Panc1 (cell line): ENCODE data around the gene FCRL2. TPM values are rescaled to one million over a fixed set of nuclear protein-coding genes. Genes with fewer than 3 reads are reported as not detected.

ENCODE experiments used
- ATAC-seq: fragments of 200-7000 bp; cut with Tn5 transposase; 2 replicates; pipeline ENCODE4 v1.9.1; 2020; ENCODE audit warnings: mild to moderate bottlenecking, moderate library complexity
- BruUV-seq: library from RNA; stranded (reverse); fragments of 400-500 nt; replicated peaks from 2 replicates; lab custom pipeline; 2021; lab: Mats Ljungman, UMichigan
- CTCF ChIA-PET: fragments of 300-600 bp; sonication (Branson Sonifier 250); formaldehyde crosslinking; loops from one replicate; lab custom pipeline; 2022; ENCODE audit warnings: antibody characterized with exemption; lab: Charles Lee
- POLR2A ChIA-PET: fragments of 300-600 bp; sonication (Branson Sonifier 250); formaldehyde crosslinking; loops from one replicate; lab custom pipeline; 2022; ENCODE audit warnings: antibody characterized with exemption; lab: Charles Lee
- DNase-seq: peaks from one replicate; pipeline ENCODE4 v3.0.0-alpha.2; 2010; ENCODE audit warnings: low read depth, low spot score
- H3K27ac ChIP-seq: 2 replicates; pipeline ENCODE4 v1.5.1; 2011; ENCODE audit warnings: mild to moderate bottlenecking, low read length, inconsistent platforms
- H3K27me3 ChIP-seq: fragments of 200-500 bp; sonication (Bioruptor generic); 2 replicates; pipeline ENCODE4 v1.6.0; 2014; ENCODE audit warnings: low read length, inconsistent platforms; ENCODE audit not compliant: control insufficient read depth, insufficient read depth
- H3K36me3 ChIP-seq: fragments of 200-500 bp; sonication (Bioruptor generic); 2 replicates; pipeline ENCODE4 v1.5.1; 2014; ENCODE audit warnings: inconsistent platforms, mild to moderate bottlenecking, low read length, moderate library complexity; ENCODE audit not compliant: control insufficient read depth, insufficient read depth
- H3K4me1 ChIP-seq: 2 replicates; pipeline ENCODE4 v1.5.1; 2011; ENCODE audit warnings: inconsistent platforms, mild to moderate bottlenecking, low read length, moderate library complexity; ENCODE audit not compliant: control insufficient read depth, insufficient read depth
- H3K4me3 ChIP-seq, 2 experiments: 2 replicates each; pipeline ENCODE4 v1.5.1; 2011 to 2012; ENCODE audit warnings: low read depth in 2 of 2, low read length in 2 of 2, mild to moderate bottlenecking in 2 of 2, inconsistent platforms in 1 of 2, moderate library complexity in 1 of 2
- H3K9me3 ChIP-seq: fragments of 200-500 bp; sonication (Bioruptor generic); 2 replicates; pipeline ENCODE4 v1.5.1; 2014; ENCODE audit warnings: low read depth, mild to moderate bottlenecking, inconsistent platforms, low read length, moderate library complexity; ENCODE audit not compliant: control insufficient read depth, insufficient read depth
- POLR2AphosphoS5 ChIP-seq: IDR thresholded peaks from 2 replicates; pipeline ENCODE4 v1.6.1; 2012; ENCODE audit warnings: mild to moderate bottlenecking, low read depth, low read length, moderate library complexity
- SIN3A ChIP-seq: IDR thresholded peaks from 2 replicates; pipeline ENCODE4 v1.6.1; 2012; ENCODE audit warnings: low read depth, mild to moderate bottlenecking, low read length, moderate library complexity, borderline replicate concordance; ENCODE audit not compliant: insufficient read depth
- TCF7L2 ChIP-seq: IDR thresholded peaks from 2 replicates; pipeline ENCODE4 v1.6.1; 2011; ENCODE audit warnings: mild to moderate bottlenecking, low read depth, low read length, inconsistent platforms
- in situ Hi-C: cut with HindIII; loops from 2 replicates; pipeline ENCODE4 v1.10.0; 2016; ENCODE audit warnings: low sequenced_read_pairs, low pct_unique_long_range_greater_than_20kb
- intact Hi-C: fragments of 100-400 bp; cut with micrococcal nuclease; formaldehyde crosslinking; loops from one replicate; pipeline ENCODE4 v1.10.0; 2022; ENCODE audit not compliant: unreplicated experiment
- total RNA-seq: library from RNA; stranded (reverse); gene quantifications from one replicate; pipeline ENCODE4 v1.2.1, GENCODE V29; 2021; ENCODE audit not compliant: unreplicated experiment
- TF ChIP-seq, protein P1 (sequence below): fragments of 450-650 bp; IDR thresholded peaks from 2 replicates; pipeline ENCODE4 v1.5.1; 2017; ENCODE audit warnings: mild to moderate bottlenecking
- TF ChIP-seq, protein P2 (sequence below), 2 experiments: IDR thresholded peaks; 2 replicates each; pipeline ENCODE4 v1.6.1; 2011 to 2012; ENCODE audit warnings: low read depth in 2 of 2, control low read depth in 1 of 2, low read length in 1 of 2, mild to moderate bottlenecking in 1 of 2, moderate library complexity in 1 of 2; ENCODE audit not compliant: insufficient read depth in 1 of 2

FCRL2 gene
- total RNA-seq, 1 experiment from 2014 or later, result not detected

DNA sequence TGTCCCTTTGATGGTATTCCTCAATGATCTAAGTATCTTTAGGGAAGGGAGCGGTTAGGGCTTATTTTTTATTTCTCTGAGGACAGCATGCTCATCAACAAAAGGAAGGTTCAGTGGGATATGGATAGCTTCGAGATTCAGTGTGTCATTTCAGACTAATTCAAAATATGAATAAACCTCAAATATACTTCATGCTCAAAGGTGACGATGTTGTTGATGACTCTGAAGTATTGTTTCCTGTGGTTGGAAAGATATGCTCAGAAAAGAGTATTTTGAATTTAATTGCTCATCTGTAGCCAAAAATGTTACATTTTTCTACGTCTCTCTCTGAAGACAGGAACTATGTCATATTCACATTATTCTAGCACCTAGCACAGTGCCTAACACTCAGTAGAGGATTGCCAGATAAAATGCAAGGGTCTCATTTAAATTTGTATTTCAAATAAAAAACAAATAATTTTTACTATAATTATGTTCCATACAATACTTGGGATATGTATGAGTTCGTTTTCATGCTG, 74.6 kb downstream of the FCRL2 start:
- no TSS peak for BruUV-seq
- no peak for ATAC-seq
- no peak overlapping the region for H3K4me3 ChIP-seq
- H3K27me3 ChIP-seq, result peaks cover 5% of the 10 kb centered on the region
- no peak overlapping the region for H3K27ac ChIP-seq
- ChIA-PET CTCF (no interaction called here), POLR2A (no interaction called here)
- intact Hi-C loops (no loop called here), in situ Hi-C loops (no loop called here)
- TF ChIP-seq, protein P1, sequence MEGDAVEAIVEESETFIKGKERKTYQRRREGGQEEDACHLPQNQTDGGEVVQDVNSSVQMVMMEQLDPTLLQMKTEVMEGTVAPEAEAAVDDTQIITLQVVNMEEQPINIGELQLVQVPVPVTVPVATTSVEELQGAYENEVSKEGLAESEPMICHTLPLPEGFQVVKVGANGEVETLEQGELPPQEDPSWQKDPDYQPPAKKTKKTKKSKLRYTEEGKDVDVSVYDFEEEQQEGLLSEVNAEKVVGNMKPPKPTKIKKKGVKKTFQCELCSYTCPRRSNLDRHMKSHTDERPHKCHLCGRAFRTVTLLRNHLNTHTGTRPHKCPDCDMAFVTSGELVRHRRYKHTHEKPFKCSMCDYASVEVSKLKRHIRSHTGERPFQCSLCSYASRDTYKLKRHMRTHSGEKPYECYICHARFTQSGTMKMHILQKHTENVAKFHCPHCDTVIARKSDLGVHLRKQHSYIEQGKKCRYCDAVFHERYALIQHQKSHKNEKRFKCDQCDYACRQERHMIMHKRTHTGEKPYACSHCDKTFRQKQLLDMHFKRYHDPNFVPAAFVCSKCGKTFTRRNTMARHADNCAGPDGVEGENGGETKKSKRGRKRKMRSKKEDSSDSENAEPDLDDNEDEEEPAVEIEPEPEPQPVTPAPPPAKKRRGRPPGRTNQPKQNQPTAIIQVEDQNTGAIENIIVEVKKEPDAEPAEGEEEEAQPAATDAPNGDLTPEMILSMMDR, result no peak
- TF ChIP-seq SIN3A, result no peak
- TF ChIP-seq TCF7L2, result no peak
- TF ChIP-seq, protein P2, sequence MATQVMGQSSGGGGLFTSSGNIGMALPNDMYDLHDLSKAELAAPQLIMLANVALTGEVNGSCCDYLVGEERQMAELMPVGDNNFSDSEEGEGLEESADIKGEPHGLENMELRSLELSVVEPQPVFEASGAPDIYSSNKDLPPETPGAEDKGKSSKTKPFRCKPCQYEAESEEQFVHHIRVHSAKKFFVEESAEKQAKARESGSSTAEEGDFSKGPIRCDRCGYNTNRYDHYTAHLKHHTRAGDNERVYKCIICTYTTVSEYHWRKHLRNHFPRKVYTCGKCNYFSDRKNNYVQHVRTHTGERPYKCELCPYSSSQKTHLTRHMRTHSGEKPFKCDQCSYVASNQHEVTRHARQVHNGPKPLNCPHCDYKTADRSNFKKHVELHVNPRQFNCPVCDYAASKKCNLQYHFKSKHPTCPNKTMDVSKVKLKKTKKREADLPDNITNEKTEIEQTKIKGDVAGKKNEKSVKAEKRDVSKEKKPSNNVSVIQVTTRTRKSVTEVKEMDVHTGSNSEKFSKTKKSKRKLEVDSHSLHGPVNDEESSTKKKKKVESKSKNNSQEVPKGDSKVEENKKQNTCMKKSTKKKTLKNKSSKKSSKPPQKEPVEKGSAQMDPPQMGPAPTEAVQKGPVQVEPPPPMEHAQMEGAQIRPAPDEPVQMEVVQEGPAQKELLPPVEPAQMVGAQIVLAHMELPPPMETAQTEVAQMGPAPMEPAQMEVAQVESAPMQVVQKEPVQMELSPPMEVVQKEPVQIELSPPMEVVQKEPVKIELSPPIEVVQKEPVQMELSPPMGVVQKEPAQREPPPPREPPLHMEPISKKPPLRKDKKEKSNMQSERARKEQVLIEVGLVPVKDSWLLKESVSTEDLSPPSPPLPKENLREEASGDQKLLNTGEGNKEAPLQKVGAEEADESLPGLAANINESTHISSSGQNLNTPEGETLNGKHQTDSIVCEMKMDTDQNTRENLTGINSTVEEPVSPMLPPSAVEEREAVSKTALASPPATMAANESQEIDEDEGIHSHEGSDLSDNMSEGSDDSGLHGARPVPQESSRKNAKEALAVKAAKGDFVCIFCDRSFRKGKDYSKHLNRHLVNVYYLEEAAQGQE (IDR thresholded peaks at IDR 0.05; ENCODE audit: insufficient read depth in 1 of 2, low read depth in 2 of 2, low read length in 1 of 2), result no peak
- TF ChIP-seq POLR2AphosphoS5, result no peak
- H3K9me3 ChIP-seq, result no peaks in the 10 kb centered on the region
- DNase-seq, result no peak
- H3K4me1 ChIP-seq, result no peaks in the 10 kb centered on the region
- H3K36me3 ChIP-seq, result no peaks in the 10 kb centered on the region

DNA sequence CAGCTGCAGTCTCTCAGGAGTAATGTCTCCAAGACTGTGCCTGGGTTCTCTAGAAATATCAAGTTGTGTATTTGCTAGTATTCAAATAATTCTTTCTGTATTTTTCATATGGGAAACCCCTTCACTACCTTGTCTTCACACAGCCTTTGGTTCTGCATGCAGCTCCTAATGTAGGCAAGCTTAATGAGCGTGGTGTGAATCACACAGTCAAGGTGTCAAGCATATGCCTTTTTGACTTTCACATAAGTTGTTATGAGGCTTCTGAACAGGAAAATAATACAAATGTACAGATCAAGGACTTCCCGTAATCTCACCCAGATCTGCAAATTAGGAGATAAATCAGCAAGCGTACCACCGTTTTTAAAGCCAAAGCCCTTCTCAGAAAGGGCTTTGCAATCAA, 76.2 kb downstream of the FCRL2 start, which contains the start of gene FCRL3:
Gene FCRL3, minus strand, starts transcription at position 38 of the 400 bp plus-strand sequence. CDS start 280 bp downstream, outside the sequence.
- Histone ChIP-seq H3K36me3 (no peaks in the 10 kb centered on the region), H3K4me1 (no peaks in the 10 kb centered on the region), H3K27ac (no peak within 1 kb of the TSS), H3K4me3 (no peak within 1 kb of the TSS), H3K27me3 (peaks cover 5% of the 10 kb centered on the region), H3K9me3 (no peaks in the 10 kb centered on the region)
- intact Hi-C loops, result no loop called here
- TF ChIP-seq, protein P1, result no peak
- TF ChIP-seq SIN3A (no peak), TCF7L2 (no peak), POLR2AphosphoS5 (no peak)
- TF ChIP-seq, protein P2 (IDR thresholded peaks at IDR 0.05; ENCODE audit: insufficient read depth in 1 of 2, low read depth in 2 of 2, low read length in 1 of 2), result no peak
- POLR2A ChIA-PET, result no interaction called here
- DNase-seq (no peak), ATAC-seq (no peak)
- in situ Hi-C loops, result no loop called here
- no TSS peak for BruUV-seq
- CTCF ChIA-PET, result no interaction called here
